HepG2 (cell line): ENCODE results near the gene ATP2B2. TPM values are rescaled to one million over a fixed set of nuclear protein-coding genes. Genes with fewer than 3 reads are reported as not detected.

ENCODE experiments used
- ATAC-seq: fragments of 200-7000 bp; cut with Tn5 transposase; 3 replicates; pipeline ENCODE4 v1.9.1; 2020; ENCODE audit warnings: mild to moderate bottlenecking, moderate library complexity
- BruUV-seq: library from RNA; stranded (reverse); fragments of 400-500 nt; replicated peaks from 2 replicates; lab custom pipeline; 2021; lab: Mats Ljungman, UMichigan
- CTCF ChIA-PET: fragments of 300-600 bp; formaldehyde crosslinking; extraction: SDS; loops from one replicate; lab custom pipeline; 2021; ENCODE audit warnings: low total read pairs, inconsistent platforms, low intra/inter-chr PET ratio; lab: Yijun Ruan, JAX
- POLR2A ChIA-PET: fragments of 350-600 bp; sonication (Branson Sonifier 250); formaldehyde crosslinking; loops from one replicate; lab custom pipeline; 2020; ENCODE audit warnings: antibody characterized with exemption, inconsistent platforms; lab: Yijun Ruan, JAX
- DNase-seq: peaks from one replicate; pipeline ENCODE4 v3.0.0-alpha.2; 2015; ENCODE audit warnings: low spot score
- FAIRE-seq: peaks from 3 replicates; lab custom pipeline; 2011; peaks lifted over from hg19 to GRCh38; lab: Jason Lieb, UNC
- H2AFZ ChIP-seq: one replicate; pipeline ENCODE4 v1.6.1; 2011; ENCODE audit warnings: low read length, inconsistent platforms
- H3K27ac ChIP-seq: fragments of 300-600 bp; 3 replicates; pipeline ENCODE4 v1.8.0; 2011; ENCODE audit warnings: mixed run types, mild to moderate bottlenecking, mixed read lengths, low read length, inconsistent platforms; ENCODE audit not compliant: insufficient read depth; ENCODE audit errors: extremely low read length
- H3K27me3 ChIP-seq, 2 experiments: fragments of 200-600 bp in 1 of 2; 2 replicates in 1 of 2; 3 replicates in 1 of 2; pipeline versions ENCODE4 v1.6.0 to v1.8.0; 2011; ENCODE audit warnings: low read length in 2 of 2, mild to moderate bottlenecking in 2 of 2, moderate library complexity in 2 of 2, inconsistent platforms in 1 of 2; ENCODE audit not compliant: insufficient read depth in 2 of 2, control insufficient read depth in 1 of 2
- H3K36me3 ChIP-seq, 2 experiments: fragments of 200-600 bp in 1 of 2; replicated peaks in 1 of 2; 2 replicates in 1 of 2; 3 replicates in 1 of 2; pipeline versions ENCODE4 v1.5.1 to v1.8.0; 2011; ENCODE audit warnings: low read length in 2 of 2, inconsistent platforms in 1 of 2; ENCODE audit not compliant: insufficient read depth in 2 of 2, control insufficient read depth in 1 of 2
- H3K4me1 ChIP-seq: 2 replicates; pipeline ENCODE4 v1.5.1; 2012; ENCODE audit warnings: low read length, inconsistent platforms; ENCODE audit not compliant: insufficient read depth
- H3K4me2 ChIP-seq: 2 replicates; pipeline ENCODE4 v1.6.0; 2011; ENCODE audit warnings: low read depth, low read length, inconsistent platforms
- H3K4me3 ChIP-seq, 3 experiments: fragments of 200-600 bp in 1 of 3; sonication (generic), shearing (Covaris generic) in 1 of 3; replicated peaks in 1 of 3; 2 replicates each; pipeline ENCODE4 v1.5.1; 2011 to 2016; ENCODE audit warnings: low read length in 3 of 3, inconsistent platforms in 2 of 3, low read depth in 2 of 3, mild to moderate bottlenecking in 2 of 3, control low read depth in 1 of 3, mixed read lengths in 1 of 3; ENCODE audit not compliant: insufficient read depth in 1 of 3
- H3K79me2 ChIP-seq: one replicate; pipeline ENCODE4 v1.6.1; 2011; ENCODE audit warnings: low read length, inconsistent platforms; ENCODE audit not compliant: insufficient read depth
- H3K9ac ChIP-seq: 2 replicates; pipeline ENCODE4 v1.6.0; 2011; ENCODE audit warnings: mild to moderate bottlenecking, low read depth, low read length, inconsistent platforms; ENCODE audit not compliant: insufficient read depth
- H3K9me3 ChIP-seq: 2 replicates; pipeline ENCODE4 v1.5.1; 2012; ENCODE audit warnings: mild to moderate bottlenecking, low read length
- H4K20me1 ChIP-seq: 2 replicates; pipeline ENCODE4 v1.6.0; 2011; ENCODE audit warnings: inconsistent platforms, mild to moderate bottlenecking, low read length, moderate library complexity; ENCODE audit not compliant: insufficient read depth
- ATRX ChIP-seq: sonication (generic); formaldehyde crosslinking; IDR thresholded peaks from 2 replicates; pipeline ENCODE4 v1.4.0; 2020; ENCODE audit warnings: missing genetic modification reagents, borderline replicate concordance
- HCFC1 ChIP-seq: fragments of 150-350 bp; IDR thresholded peaks from 2 replicates; pipeline ENCODE4 v1.6.1; 2014; ENCODE audit warnings: low read depth, low read length
- MIXL1 ChIP-seq: IDR thresholded peaks from 2 replicates; pipeline ENCODE4 v1.6.1; 2016
- REL ChIP-seq: sonication (generic); formaldehyde crosslinking; conservative IDR thresholded peaks from 2 replicates; pipeline ENCODE4 v1.8.0; 2022; ENCODE audit warnings: mild to moderate bottlenecking, missing genetic modification reagents, moderate library complexity
- ZNF333 ChIP-seq: sonication (generic); formaldehyde crosslinking; IDR thresholded peaks from 2 replicates; pipeline ENCODE4 v1.4.0; 2020; ENCODE audit warnings: mild to moderate bottlenecking, missing genetic modification reagents, borderline replicate concordance
- ZNF367 ChIP-seq: sonication (generic); formaldehyde crosslinking; IDR thresholded peaks from 2 replicates; pipeline ENCODE4 v1.4.0; 2020; ENCODE audit warnings: missing genetic modification reagents, borderline replicate concordance
- WGBS: methylation state at CpG from one replicate; pipeline ENCODE4 v1.1.6; 2017; ENCODE audit warnings: low lambda C conversion rate; 5-methylcytosine and 5-hydroxymethylcytosine counted together
- in situ Hi-C: cut with HindIII; loops from 2 replicates; pipeline ENCODE4 v1.10.0; 2017; ENCODE audit warnings: low pct_unique_long_range_greater_than_20kb; ENCODE audit not compliant: extremely low pct_ligation_motif_present
- intact Hi-C: fragments of 100-400 bp; cut with micrococcal nuclease; formaldehyde crosslinking; loops from one replicate; pipeline ENCODE4 v1.10.0; 2022; ENCODE audit not compliant: unreplicated experiment
- polyA plus RNA-seq, 8 experiments: library from polyadenylated mRNA; depleted of rRNA in 3 of 8; stranded (reverse) in 7 of 8; unstranded in 1 of 8; fragments of >200 nt; fragmentation: Illumina TruSeq in 4 of 8; extraction: Trizol in 4 of 8; gene quantifications; 2 replicates each; pipeline versions ENCODE4 v1.2.1 to v1.2.3, GENCODE V29; 2011 to 2016; ENCODE audit warnings: low read depth in 4 of 8, missing spikeins in 1 of 8, mixed read lengths in 1 of 8; ENCODE audit not compliant: insufficient read depth in 1 of 8
- total RNA-seq, 5 experiments: library from RNA; depleted of rRNA; stranded (reverse); fragments of >200 nt; fragmentation: Illumina TruSeq; extraction: Trizol; gene quantifications; 2 replicates each; pipeline ENCODE4 v1.2.3, GENCODE V29; 2016; ENCODE audit warnings: low read depth in 1 of 5
- TF ChIP-seq, protein P1 (sequence below), 2 experiments: fragments of 450-650 bp in 1 of 2; sonication (generic) in 1 of 2; formaldehyde crosslinking in 1 of 2; IDR thresholded peaks; 2 replicates each; pipeline versions ENCODE4 v1.6.1 to v1.8.0; 2016 to 2022; ENCODE audit warnings: antibody characterized with exemption in 1 of 2, mild to moderate bottlenecking in 1 of 2, missing genetic modification reagents in 1 of 2

ATP2B2 gene
- total and polyA plus RNA-seq, 2 of the 13 experiments (the other 11 are each of a cell fraction or from before 2014, with no cell fraction given): 1.5 to 2.3 TPM

DNA sequence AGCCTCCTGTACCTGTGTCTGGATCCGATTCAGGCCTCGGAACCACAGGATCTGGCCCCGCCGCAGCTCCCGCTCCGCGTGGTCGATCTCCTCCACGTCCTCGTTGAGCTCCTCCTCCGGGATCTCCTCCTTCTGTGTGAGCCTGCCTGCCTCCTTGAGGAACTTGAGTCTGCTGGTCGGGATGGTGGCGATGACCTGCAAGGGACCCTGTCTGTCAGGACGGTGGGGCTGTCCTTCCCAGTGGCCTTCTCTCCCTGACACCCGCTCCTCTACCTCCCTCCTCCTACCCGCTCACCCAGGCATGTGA lies 167.3 kb downstream of the ATP2B2 start:
- H3K36me3 ChIP-seq: no peaks in the 10 kb centered on the region
- WGBS: 82% methylated on average over 14 of the region's 16 CpGs
- H3K4me3 ChIP-seq: peak overlapping the region in 1 of 3 experiments; percentile 62; a peak in 1 of 6 replicates
- in situ Hi-C loops: no loop called here
- no peak for TF ChIP-seq REL (CRISPR knock-in tag)
- TF ChIP-seq, all 625 proteins: peak for 0
- no peaks in the 10 kb centered on the region for H3K79me2 ChIP-seq
- peak overlapping the region; percentile 88 for H3K4me2 ChIP-seq
- no peaks in the 10 kb centered on the region for H3K9me3 ChIP-seq
- DNase-seq (no peak), FAIRE-seq (no peak), ATAC-seq (no peak)
- no peak overlapping the region for H2AFZ ChIP-seq
- ChIA-PET POLR2A (no interaction called here), CTCF (no interaction called here)
- no peaks in the 10 kb centered on the region for H4K20me1 ChIP-seq
- H3K27me3 ChIP-seq: peaks cover 2 to 4% of the 10 kb centered on the region in 2 experiments; a peak in 3 of 5 replicates
- peaks cover 54% of the 10 kb centered on the region for H3K4me1 ChIP-seq
- no peak overlapping the region for H3K27ac ChIP-seq
- no peak overlapping the region for H3K9ac ChIP-seq
- BruUV-seq: no TSS peak
- intact Hi-C loops: no loop called here

DNA sequence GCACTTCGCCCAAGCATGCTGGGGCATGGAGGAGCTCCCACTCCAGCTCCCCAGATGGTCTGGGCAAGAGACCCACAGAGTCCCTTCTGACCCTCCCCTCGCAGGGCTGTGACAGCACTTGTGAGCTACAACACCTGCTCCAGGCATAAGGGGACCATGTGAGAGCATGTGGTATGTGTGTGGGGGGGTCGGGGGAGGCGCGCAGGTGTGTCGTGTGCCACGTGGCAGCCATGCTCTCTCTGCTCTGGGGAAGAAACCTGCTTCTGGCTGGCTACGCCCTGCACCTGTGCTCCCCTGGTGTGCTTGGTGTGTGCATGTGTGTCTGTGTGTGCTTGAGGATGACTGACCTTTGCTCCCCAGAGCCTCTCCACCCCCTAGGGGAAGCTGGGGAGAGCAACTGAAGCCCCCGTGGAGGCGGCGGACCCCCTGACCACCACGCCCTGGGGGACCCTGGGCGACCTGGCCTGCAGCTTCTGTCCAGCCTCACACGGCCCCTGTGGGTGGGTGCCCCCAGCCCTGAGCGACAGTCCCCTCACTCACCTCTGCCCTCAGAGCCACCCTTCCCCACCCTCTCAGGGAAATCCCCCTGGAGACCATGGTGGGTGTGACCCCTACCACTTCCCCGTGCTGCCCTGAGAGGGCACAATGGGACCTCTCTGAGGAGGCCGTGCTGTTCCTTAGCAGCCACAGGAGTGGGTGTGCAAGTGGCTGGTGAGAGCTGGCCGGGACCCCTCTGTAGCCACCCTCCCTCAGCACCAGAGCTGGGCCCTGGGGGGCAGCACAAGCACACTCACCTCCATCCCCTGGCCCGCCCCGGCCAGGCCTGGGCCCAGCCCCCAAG lies 167.8 kb downstream of the ATP2B2 start:
- H3K4me1 ChIP-seq: peaks cover 54% of the 10 kb centered on the region
- no peaks in the 10 kb centered on the region for H3K79me2 ChIP-seq
- no peak overlapping the region for H3K9ac ChIP-seq
- H3K9me3 ChIP-seq: no peaks in the 10 kb centered on the region
- POLR2A ChIA-PET: no interaction called here
- H3K27me3 ChIP-seq: peaks cover 2 to 4% of the 10 kb centered on the region in 2 experiments; a peak in 3 of 5 replicates
- ATAC-seq (no peak), FAIRE-seq (no peak), DNase-seq (no peak)
- no peak overlapping the region for H3K27ac ChIP-seq
- CTCF ChIA-PET: no interaction called here
- in situ Hi-C loops (no loop called here), intact Hi-C loops (no loop called here)
- no peak overlapping the region for H2AFZ ChIP-seq
- H3K4me2 ChIP-seq: peak overlapping the region; percentile 88; the same call in 1 of the 2 replicates
- H3K36me3 ChIP-seq: no peaks in the 10 kb centered on the region
- BruUV-seq: no TSS peak
- 89% methylated on average over 3 of the region's 20 CpGs for WGBS
- peak overlapping the region in 1 of 3 experiments; percentile 62; a peak in 1 of 6 replicates for H3K4me3 ChIP-seq
- H4K20me1 ChIP-seq: no peaks in the 10 kb centered on the region
- TF ChIP-seq MIXL1 (CRISPR knock-in tag) (no peak), HCFC1 (no peak), ATRX (CRISPR knock-in tag) (no peak), ZNF367 (CRISPR knock-in tag) (no peak), ZNF333 (CRISPR knock-in tag) (no peak)
- TF ChIP-seq, protein P1, sequence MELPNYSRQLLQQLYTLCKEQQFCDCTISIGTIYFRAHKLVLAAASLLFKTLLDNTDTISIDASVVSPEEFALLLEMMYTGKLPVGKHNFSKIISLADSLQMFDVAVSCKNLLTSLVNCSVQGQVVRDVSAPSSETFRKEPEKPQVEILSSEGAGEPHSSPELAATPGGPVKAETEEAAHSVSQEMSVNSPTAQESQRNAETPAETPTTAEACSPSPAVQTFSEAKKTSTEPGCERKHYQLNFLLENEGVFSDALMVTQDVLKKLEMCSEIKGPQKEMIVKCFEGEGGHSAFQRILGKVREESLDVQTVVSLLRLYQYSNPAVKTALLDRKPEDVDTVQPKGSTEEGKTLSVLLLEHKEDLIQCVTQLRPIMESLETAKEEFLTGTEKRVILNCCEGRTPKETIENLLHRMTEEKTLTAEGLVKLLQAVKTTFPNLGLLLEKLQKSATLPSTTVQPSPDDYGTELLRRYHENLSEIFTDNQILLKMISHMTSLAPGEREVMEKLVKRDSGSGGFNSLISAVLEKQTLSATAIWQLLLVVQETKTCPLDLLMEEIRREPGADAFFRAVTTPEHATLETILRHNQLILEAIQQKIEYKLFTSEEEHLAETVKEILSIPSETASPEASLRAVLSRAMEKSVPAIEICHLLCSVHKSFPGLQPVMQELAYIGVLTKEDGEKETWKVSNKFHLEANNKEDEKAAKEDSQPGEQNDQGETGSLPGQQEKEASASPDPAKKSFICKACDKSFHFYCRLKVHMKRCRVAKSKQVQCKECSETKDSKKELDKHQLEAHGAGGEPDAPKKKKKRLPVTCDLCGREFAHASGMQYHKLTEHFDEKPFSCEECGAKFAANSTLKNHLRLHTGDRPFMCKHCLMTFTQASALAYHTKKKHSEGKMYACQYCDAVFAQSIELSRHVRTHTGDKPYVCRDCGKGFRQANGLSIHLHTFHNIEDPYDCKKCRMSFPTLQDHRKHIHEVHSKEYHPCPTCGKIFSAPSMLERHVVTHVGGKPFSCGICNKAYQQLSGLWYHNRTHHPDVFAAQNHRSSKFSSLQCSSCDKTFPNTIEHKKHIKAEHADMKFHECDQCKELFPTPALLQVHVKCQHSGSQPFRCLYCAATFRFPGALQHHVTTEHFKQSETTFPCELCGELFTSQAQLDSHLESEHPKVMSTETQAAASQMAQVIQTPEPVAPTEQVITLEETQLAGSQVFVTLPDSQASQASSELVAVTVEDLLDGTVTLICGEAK (IDR thresholded peaks at IDR 0.05): no peak
- TF ChIP-seq, protein P1 (CRISPR knock-in tag; IDR thresholded peaks at IDR 0.05): no peak
